ENCODE measurements around the gene TSKU.

TSKU gene

DNA sequence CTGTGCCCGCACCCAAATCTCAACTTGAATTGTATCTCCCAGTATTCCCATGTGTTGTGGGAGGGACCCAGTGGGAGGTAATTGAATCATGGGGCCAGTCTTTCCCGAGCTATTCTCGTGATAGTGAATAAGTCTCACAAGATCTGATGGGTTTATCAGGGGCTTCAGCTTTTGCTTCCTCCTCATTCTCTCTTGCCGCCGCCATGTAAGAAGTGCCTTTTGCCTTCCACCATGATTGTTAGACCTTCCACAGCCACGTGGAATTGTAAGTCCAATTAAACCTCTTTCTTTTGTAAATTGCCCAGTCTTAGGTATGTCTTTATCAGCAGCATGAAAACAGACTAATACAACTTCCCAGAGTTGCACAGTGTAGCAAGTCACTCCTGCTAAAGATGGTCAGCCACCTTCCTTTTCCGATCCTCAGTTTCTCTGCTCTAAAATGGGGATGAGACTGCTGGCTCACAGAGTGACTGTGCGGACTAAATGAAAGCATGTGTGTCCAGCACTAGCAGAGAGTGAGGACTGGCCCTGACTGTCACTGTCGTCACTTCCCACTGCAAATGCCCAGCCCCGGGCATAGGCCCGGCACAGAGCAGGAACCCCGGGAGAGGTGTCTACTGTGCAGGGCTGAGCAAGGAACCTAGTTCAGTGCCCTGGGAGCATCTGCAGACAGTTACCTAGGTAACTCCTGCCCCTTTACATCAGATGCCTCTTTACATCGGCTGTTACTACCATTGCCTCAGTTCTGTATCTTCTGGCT is 9.5 kb downstream of the TSKU start:
- Histone ChIP-seq H3K4me1 (peaks cover 0 to 57% (median 17%) of the 10 kb centered on the region in 4 donors), H3K9me3 (no peaks in the 10 kb centered on the region), H3K4me3 (no peak overlapping the region), H3K36me3 (peaks cover 10 to 24% (median 18%) of the 10 kb centered on the region in 3 donors), H3K27me3 (no peaks in the 10 kb centered on the region), H3K27ac (peak overlapping the region in 1 of 2 donors; percentile 13)
- no peak for TF ChIP-seq CTCF (IDR thresholded peaks at IDR 0.05)
- intact Hi-C loops (cut with DNase I; ENCODE audit: low total_unique reads): no loop called here
- DNase-seq: no peak

- Histone ChIP-seq H3K4me3 (no peak overlapping the region), H3K27me3 (no peaks in the 10 kb centered on the region), H3K4me1 (peaks cover 0 to 53% (median 13%) of the 10 kb centered on the region in 4 donors), H3K27ac (peak overlapping the region; percentile 13 to 28), H3K9me3 (no peaks in the 10 kb centered on the region), H3K36me3 (peaks cover 10 to 31% (median 18%) of the 10 kb centered on the region in 3 donors)
- no peak for DNase-seq
- intact Hi-C loops (cut with DNase I; ENCODE audit: low total_unique reads): no loop called here
- no peak for TF ChIP-seq CTCF (IDR thresholded peaks at IDR 0.05)
These were observed 10.5 kb downstream of the TSKU start for GRCh38 chr11:76793391-76794291.

DNA sequence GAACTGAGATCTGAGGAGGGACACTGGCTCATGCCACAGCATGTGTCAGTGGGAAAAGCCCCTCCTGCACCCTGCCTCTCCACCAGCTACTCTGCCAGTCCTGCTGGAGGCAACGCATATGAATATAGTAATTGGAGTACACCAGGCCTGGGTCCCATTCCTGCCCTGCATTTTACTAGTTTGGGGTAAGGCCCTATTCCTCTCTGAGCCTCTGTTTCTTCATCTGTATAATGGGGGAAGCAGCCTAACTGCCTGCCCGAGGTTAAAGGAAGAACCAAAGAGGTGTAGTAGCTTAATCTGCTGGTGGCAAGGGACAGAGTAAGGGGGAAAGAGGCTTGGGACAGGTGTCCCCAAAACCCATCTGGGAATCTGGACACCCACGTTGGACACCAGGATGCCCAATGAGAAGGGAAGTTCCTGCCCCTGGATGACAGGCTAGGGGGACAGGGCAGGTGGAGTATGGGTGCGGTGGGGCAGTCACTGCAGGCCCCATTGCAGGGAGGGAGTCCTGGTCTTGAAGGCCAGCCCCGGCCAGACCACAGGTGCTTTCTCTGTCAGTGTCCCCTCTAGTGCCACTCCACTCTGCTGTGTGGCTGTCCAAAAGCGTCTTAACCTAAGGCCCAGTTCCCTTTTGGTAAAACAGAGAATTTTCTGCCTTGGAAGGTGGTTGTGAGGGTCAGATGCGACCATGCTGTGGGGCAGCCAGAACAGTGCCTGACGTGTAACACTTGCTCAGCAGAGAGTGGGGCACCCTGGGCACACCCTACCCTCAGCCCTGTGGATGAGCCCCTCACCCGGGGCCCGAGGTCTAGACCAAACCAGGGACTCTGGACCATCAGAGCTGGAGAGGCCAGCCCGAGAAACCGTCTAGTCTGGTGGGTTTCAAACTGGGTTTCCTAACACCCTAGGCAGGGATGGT is 11.5 kb downstream of the TSKU start:
- H3K4me1 ChIP-seq: peaks cover 0 to 54% (median 16%) of the 10 kb centered on the region in 4 donors
- no peaks in the 10 kb centered on the region for H3K9me3 ChIP-seq
- DNase-seq: no peak
- intact Hi-C loops (cut with DNase I; ENCODE audit: low total_unique reads): no loop called here
- peak overlapping the region; percentile 5 to 28 for H3K27ac ChIP-seq
- no peak overlapping the region for H3K4me3 ChIP-seq
- TF ChIP-seq CTCF (IDR thresholded peaks at IDR 0.05): no peak
- H3K36me3 ChIP-seq: peaks cover 10 to 31% (median 18%) of the 10 kb centered on the region in 3 donors
- no peaks in the 10 kb centered on the region for H3K27me3 ChIP-seq

GRCh38 chr11:76795290-76795935 is 12.3 kb downstream of the TSKU start:
- H3K4me1 ChIP-seq: peaks cover 0 to 54% (median 17%) of the 10 kb centered on the region in 4 donors
- DNase-seq: no peak
- peaks cover 10 to 31% (median 18%) of the 10 kb centered on the region in 3 donors for H3K36me3 ChIP-seq
- H3K27me3 ChIP-seq: no peaks in the 10 kb centered on the region
- intact Hi-C loops (cut with DNase I; ENCODE audit: low total_unique reads): no loop called here
- no peaks in the 10 kb centered on the region for H3K9me3 ChIP-seq
- H3K27ac ChIP-seq: no peak overlapping the region
- no peak for TF ChIP-seq CTCF (IDR thresholded peaks at IDR 0.05)
- H3K4me3 ChIP-seq: no peak overlapping the region
